ENCODE measurements around the gene ZIC5.

Gene ZIC5

GRCh38 chr13:99974296-99974938 lies 2.9 kb upstream of the ZIC5 start:
- no peak for TF ChIP-seq CTCF (IDR thresholded peaks at IDR 0.05; ENCODE audit: low read depth, low read length)

DNA sequence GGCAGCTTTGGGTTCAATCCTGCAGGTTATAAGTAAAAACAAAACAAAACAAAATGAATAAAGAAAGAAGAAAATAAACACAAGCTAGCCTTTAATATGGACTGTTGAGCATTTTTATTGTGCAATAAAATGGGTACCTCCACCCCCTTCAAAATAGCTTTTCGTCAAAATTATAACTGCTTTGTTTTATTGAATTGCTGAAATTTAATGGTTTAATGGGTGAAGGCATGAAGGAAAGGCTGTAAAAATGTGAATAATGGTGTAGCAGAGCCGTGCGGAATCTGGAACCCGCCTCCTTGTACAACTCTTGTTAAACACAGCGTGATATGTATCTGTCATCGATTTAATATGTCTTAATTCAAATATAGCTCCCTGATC lies 2.2 kb upstream of the ZIC5 start:
- DNase-seq (ENCODE audit: low read depth in 2 of 2) = no peak
- no peak overlapping the region for H3K4me3 ChIP-seq (replicated peaks in 1 of 2; ENCODE audit: low read depth in 2 of 2, low read length in 2 of 2)
- TF ChIP-seq CTCF (IDR thresholded peaks at IDR 0.05; ENCODE audit: low read depth, low read length) = no peak

More at GRCh38 chr13:99974296-99974938, 2.9 kb upstream of the ZIC5 start:
- no peak for DNase-seq (ENCODE audit: low read depth in 2 of 2)
- no peak overlapping the region for H3K4me3 ChIP-seq (replicated peaks in 1 of 2; ENCODE audit: low read depth in 2 of 2, low read length in 2 of 2)

GRCh38 chr13:99973163-99973807 lies 1.7 kb upstream of the ZIC5 start:
- no peak overlapping the region for H3K4me3 ChIP-seq (replicated peaks in 1 of 2; ENCODE audit: low read depth in 2 of 2, low read length in 2 of 2)
- TF ChIP-seq CTCF (IDR thresholded peaks at IDR 0.05; ENCODE audit: low read depth, low read length) = no peak

GRCh38 chr13:99972190-99972731 lies 694 bp upstream of the ZIC5 start:
- H3K4me3 ChIP-seq (replicated peaks in 1 of 2; ENCODE audit: low read depth in 2 of 2, low read length in 2 of 2) = no peak overlapping the region

More at GRCh38 chr13:99973163-99973807, 1.7 kb upstream of the ZIC5 start:
- no peak for DNase-seq (ENCODE audit: low read depth in 2 of 2)

GRCh38 chr13:99970651-99971575 lies 654 bp downstream of the ZIC5 start:
- DNase-seq (ENCODE audit: low read depth in 2 of 2) = no peak
- no peak for TF ChIP-seq CTCF (IDR thresholded peaks at IDR 0.05; ENCODE audit: low read depth, low read length)
- H3K4me3 ChIP-seq (replicated peaks in 1 of 2; ENCODE audit: low read depth in 2 of 2, low read length in 2 of 2) = no peak overlapping the region

More at GRCh38 chr13:99972190-99972731, 694 bp upstream of the ZIC5 start:
- TF ChIP-seq CTCF (IDR thresholded peaks at IDR 0.05; ENCODE audit: low read depth, low read length) = no peak
- no peak for DNase-seq (ENCODE audit: low read depth in 2 of 2)

GRCh38 chr13:99969919-99970650 lies 1.5 kb downstream of the ZIC5 start:
- no peak for TF ChIP-seq CTCF (IDR thresholded peaks at IDR 0.05; ENCODE audit: low read depth, low read length)
- H3K4me3 ChIP-seq (replicated peaks in 1 of 2; ENCODE audit: low read depth in 2 of 2, low read length in 2 of 2) = no peak overlapping the region
- no peak for DNase-seq (ENCODE audit: low read depth in 2 of 2)

Data from cardiac fibroblast (primary cell).